GM10266 (cell line): ENCODE measurements around the gene IFIT5.
"Not testable (repeated sequence)": the region's sequence is repeated elsewhere in the genome, so short reads cannot be mapped to it uniquely, and the experiment has no call there.

Experiments
- DNase-seq: peaks from one replicate; pipeline ENCODE4 v3.0.0; 2012; ENCODE audit errors: extremely low spot score
- CTCF ChIP-seq: IDR thresholded peaks from 2 replicates; pipeline ENCODE4 v1.5.1; 2012; ENCODE audit warnings: mild to moderate bottlenecking, low read depth; ENCODE audit not compliant: control insufficient read depth, insufficient read depth; ENCODE audit errors: missing control alignments

IFIT5 gene

GRCh38 chr10:89426230-89426868, 12.0 kb downstream of the IFIT5 start:
- DNase-seq = peak; percentile 43
- TF ChIP-seq CTCF = peak; percentile 73

GRCh38 chr10:89427629-89428028, 13.3 kb downstream of the IFIT5 start:
- no peak for DNase-seq
- no peak for TF ChIP-seq CTCF

- no peak for TF ChIP-seq CTCF
- no peak for DNase-seq
Measured at GRCh38 chr10:89428877-89429276, 14.5 kb downstream of the IFIT5 start.

GRCh38 chr10:89431977-89432376, 17.6 kb downstream of the IFIT5 start:
- no peak for DNase-seq

GRCh38 chr10:89438525-89438924, 24.2 kb downstream of the IFIT5 start:
- TF ChIP-seq CTCF = no peak
- no peak for DNase-seq

More at GRCh38 chr10:89431977-89432376, 17.6 kb downstream of the IFIT5 start:
- no peak for TF ChIP-seq CTCF

GRCh38 chr10:89440226-89441009, 26.1 kb downstream of the IFIT5 start:
- no peak for DNase-seq
- TF ChIP-seq CTCF = no peak

- DNase-seq = no peak
- no peak for TF ChIP-seq CTCF
Measured at GRCh38 chr10:89442289-89442688, 27.9 kb downstream of the IFIT5 start.

GRCh38 chr10:89444819-89445218, 30.5 kb downstream of the IFIT5 start:
- DNase-seq = not testable (repeated sequence)
